ENCODE results near the gene PSMB7. TPM values are rescaled to one million over a fixed set of nuclear protein-coding genes. Genes with fewer than 3 reads are reported as not detected.

PSMB7 gene
- polyA plus RNA-seq, 1 experiment = 396 TPM

DNA sequence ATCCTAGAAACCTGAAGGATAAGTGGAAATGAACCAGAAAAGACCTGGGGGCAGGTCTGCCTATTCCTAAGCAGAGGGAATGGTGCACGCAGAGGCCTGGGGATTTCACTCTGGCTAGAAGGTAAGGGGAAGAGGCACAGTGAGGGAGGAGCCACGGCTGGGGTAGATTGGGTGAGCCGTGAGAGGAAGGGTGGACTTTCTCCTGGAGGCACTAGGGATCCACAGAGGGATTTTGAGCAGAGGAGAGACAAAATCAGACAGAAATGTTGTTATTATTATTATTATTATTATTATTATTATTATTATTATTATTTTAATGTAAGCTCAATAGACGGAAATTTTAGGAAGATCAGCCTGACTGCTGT is 32.0 kb upstream of the PSMB7 start:
- no peak for DNase-seq (ENCODE audit: low read depth, low spot score)
- CTCF ChIA-PET = no interaction called here
- no peak overlapping the region for H3K4me3 ChIP-seq (ENCODE audit: low read depth, low read length)
- POLR2A ChIA-PET = no interaction called here
- peaks cover 4% of the 10 kb centered on the region for H3K9me3 ChIP-seq (ENCODE audit: control insufficient read depth, insufficient read depth, low read length)
- TF ChIP-seq, protein P1, sequence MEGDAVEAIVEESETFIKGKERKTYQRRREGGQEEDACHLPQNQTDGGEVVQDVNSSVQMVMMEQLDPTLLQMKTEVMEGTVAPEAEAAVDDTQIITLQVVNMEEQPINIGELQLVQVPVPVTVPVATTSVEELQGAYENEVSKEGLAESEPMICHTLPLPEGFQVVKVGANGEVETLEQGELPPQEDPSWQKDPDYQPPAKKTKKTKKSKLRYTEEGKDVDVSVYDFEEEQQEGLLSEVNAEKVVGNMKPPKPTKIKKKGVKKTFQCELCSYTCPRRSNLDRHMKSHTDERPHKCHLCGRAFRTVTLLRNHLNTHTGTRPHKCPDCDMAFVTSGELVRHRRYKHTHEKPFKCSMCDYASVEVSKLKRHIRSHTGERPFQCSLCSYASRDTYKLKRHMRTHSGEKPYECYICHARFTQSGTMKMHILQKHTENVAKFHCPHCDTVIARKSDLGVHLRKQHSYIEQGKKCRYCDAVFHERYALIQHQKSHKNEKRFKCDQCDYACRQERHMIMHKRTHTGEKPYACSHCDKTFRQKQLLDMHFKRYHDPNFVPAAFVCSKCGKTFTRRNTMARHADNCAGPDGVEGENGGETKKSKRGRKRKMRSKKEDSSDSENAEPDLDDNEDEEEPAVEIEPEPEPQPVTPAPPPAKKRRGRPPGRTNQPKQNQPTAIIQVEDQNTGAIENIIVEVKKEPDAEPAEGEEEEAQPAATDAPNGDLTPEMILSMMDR (IDR thresholded peaks at IDR 0.05; ENCODE audit: low read depth, low read length) = no peak
- H3K27ac ChIP-seq (ENCODE audit: low read depth, low read length) = no peak overlapping the region
- peaks cover 31% of the 10 kb centered on the region for H3K27me3 ChIP-seq (ENCODE audit: control insufficient read depth, insufficient read depth, low read length)

DNA sequence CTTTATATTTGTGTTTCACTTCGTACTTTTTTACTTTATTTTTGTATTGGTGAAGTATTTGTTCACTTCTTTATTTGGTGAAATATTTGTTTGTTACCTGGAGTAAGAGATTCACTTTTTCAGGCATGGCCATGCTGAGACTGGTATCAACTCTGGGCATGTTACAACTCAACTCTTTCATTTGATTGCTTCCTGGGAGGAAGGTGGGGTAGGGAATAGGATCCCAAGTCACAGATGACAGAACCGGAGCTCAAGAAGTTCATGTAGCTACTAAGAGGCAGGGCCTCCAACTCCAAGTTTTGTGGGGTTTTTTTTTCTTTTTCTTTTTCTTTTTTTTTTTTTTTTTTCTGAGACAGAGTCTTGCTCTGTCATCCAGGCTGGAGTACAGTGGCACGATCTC is 28.9 kb upstream of the PSMB7 start:
- Histone ChIP-seq H3K27me3 (ENCODE audit: control insufficient read depth, insufficient read depth, low read length) (peaks cover 15% of the 10 kb centered on the region), H3K9me3 (ENCODE audit: control insufficient read depth, insufficient read depth, low read length) (peaks cover 7% of the 10 kb centered on the region), H3K27ac (ENCODE audit: low read depth, low read length) (no peak overlapping the region), H3K4me3 (ENCODE audit: low read depth, low read length) (no peak overlapping the region)
- ChIA-PET POLR2A (no interaction called here), CTCF (interaction anchor here (1.2 to 1.5 kb wide), 2 partner anchors 24 to 93 kb away, joined by 3 read pairs; no protein-coding TSS in a partner anchor)
- TF ChIP-seq, protein P1 (IDR thresholded peaks at IDR 0.05; ENCODE audit: low read depth, low read length) = no peak
- DNase-seq (ENCODE audit: low read depth, low spot score) = no peak

DNA sequence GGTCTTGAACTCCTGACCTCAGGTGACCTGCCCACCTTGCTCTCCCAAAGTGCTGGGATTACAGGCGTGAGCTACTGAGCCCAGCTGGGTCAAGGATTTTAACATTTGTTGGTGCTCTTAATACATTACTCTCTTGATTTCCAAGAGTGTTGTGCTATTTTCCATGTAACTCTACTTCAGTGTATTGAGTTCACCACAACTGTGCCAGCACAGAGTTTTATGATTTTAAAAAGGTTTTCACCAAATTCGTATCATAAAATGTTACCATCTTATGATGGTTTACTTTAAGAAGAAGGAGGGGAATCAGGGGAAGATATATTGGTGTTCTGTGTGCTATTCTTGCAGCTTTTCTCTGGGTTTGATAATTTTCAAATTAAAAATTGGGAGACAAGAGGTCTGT is 28.4 kb upstream of the PSMB7 start:
- POLR2A ChIA-PET = no interaction called here
- peaks cover 18% of the 10 kb centered on the region for H3K27me3 ChIP-seq (ENCODE audit: control insufficient read depth, insufficient read depth, low read length)
- no peak overlapping the region for H3K4me3 ChIP-seq (ENCODE audit: low read depth, low read length)
- DNase-seq (ENCODE audit: low read depth, low spot score) = no peak
- peaks cover 12% of the 10 kb centered on the region for H3K9me3 ChIP-seq (ENCODE audit: control insufficient read depth, insufficient read depth, low read length)
- TF ChIP-seq, protein P1 (IDR thresholded peaks at IDR 0.05; ENCODE audit: low read depth, low read length) = no peak
- no peak overlapping the region for H3K27ac ChIP-seq (ENCODE audit: low read depth, low read length)
- CTCF ChIA-PET = interaction anchor here (1.5 kb wide), 1 partner anchor 93 kb away, joined by 3 read pairs; no protein-coding TSS in a partner anchor

DNA sequence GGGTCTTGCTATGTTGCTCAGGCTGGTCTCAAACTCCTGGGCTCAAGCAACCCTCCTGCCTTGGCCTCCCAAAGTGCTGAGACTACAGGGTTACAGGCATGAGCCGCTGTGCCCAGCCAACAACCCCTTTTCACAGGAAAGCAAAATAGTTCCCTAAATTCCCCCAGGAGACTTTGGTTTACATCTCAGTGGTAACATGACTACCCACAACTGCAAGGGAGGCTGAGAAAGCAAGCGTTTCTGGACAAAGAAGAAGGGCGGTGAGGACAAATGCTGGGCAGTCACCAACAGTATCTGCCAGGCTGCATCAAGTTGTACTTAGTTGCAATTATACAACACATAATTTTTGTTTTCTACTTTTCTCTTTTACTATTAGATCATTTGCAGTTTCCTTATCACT is 27.6 kb upstream of the PSMB7 start:
- no peak for DNase-seq (ENCODE audit: low read depth, low spot score)
- ChIA-PET CTCF (no interaction called here), POLR2A (no interaction called here)
- no peak overlapping the region for H3K4me3 ChIP-seq (ENCODE audit: low read depth, low read length)
- H3K9me3 ChIP-seq (ENCODE audit: control insufficient read depth, insufficient read depth, low read length) = peaks cover 12% of the 10 kb centered on the region
- peaks cover 20% of the 10 kb centered on the region for H3K27me3 ChIP-seq (ENCODE audit: control insufficient read depth, insufficient read depth, low read length)
- H3K27ac ChIP-seq (ENCODE audit: low read depth, low read length) = no peak overlapping the region
- TF ChIP-seq, protein P1 (IDR thresholded peaks at IDR 0.05; ENCODE audit: low read depth, low read length) = no peak

DNA sequence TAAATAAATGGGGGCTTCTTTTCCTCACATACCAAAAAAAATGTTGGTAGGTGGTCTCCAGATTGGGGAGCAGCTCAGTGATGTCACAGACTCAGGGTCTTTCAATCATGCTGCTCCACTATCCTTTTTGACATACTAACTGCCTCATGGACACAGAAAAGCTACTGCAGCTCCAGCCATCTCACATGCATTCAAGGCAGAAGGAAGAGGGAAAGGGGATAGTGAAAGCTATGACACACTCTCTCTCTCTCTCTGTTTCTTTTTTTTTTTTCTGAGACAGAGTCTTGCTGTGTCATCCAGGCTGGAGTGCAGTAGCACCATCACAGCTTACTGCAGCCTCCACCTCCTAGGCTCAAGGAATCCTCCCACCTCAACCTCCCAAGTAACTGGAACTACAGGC is 27.1 kb upstream of the PSMB7 start:
- Histone ChIP-seq H3K4me3 (ENCODE audit: low read depth, low read length) (no peak overlapping the region), H3K27me3 (ENCODE audit: control insufficient read depth, insufficient read depth, low read length) (peaks cover 20% of the 10 kb centered on the region), H3K9me3 (ENCODE audit: control insufficient read depth, insufficient read depth, low read length) (peaks cover 12% of the 10 kb centered on the region), H3K27ac (ENCODE audit: low read depth, low read length) (no peak overlapping the region)
- POLR2A ChIA-PET = no interaction called here
- DNase-seq (ENCODE audit: low read depth, low spot score) = no peak
- CTCF ChIA-PET = no interaction called here
- TF ChIP-seq, protein P1 (IDR thresholded peaks at IDR 0.05; ENCODE audit: low read depth, low read length) = no peak

Measured in AG04450 (cell line).